Stimulated activated effector memory CD8-positive, alpha-beta T cell treated with anti-CD3 and anti-CD28 coated beads, Interleukin-12 subunit alpha, Interleukin-12 subunit beta, amount 100 ng/mL, for 72 hours (primary cell): ENCODE data around the gene MAGI2.
"Not testable (repeated sequence)": the region's sequence is repeated elsewhere in the genome, so short reads cannot be mapped to it uniquely, and the experiment has no call there.

Source experiments
- ATAC-seq: fragments of 150-1000 bp; cut with Tn5 transposase; 2 replicates; pipeline ENCODE4 v1.10.0; 2021
- DNase-seq, 2 donors: peaks; one replicate each; pipeline ENCODE4 v3.0.0; 2021 to 2022; ENCODE audit warnings: low spot score in 2 of 2
- H3K27ac Mint-ChIP-seq: one replicate; pipeline ENCODE4 v1.8.0; 2022; ENCODE audit warnings: mild to moderate bottlenecking, mixed read lengths
- H3K36me3 Mint-ChIP-seq: one replicate; pipeline ENCODE4 v1.8.0; 2022; ENCODE audit warnings: mild to moderate bottlenecking, mixed read lengths
- H3K4me1 Mint-ChIP-seq: one replicate; pipeline ENCODE4 v1.8.0; 2022; ENCODE audit warnings: mixed read lengths
- H3K4me3 Mint-ChIP-seq: one replicate; pipeline ENCODE4 v1.8.0; 2022; ENCODE audit warnings: mild to moderate bottlenecking, mixed read lengths
- H3K9me3 Mint-ChIP-seq: one replicate; pipeline ENCODE4 v1.8.0; 2022; ENCODE audit warnings: mixed read lengths

The MAGI2 gene

DNA sequence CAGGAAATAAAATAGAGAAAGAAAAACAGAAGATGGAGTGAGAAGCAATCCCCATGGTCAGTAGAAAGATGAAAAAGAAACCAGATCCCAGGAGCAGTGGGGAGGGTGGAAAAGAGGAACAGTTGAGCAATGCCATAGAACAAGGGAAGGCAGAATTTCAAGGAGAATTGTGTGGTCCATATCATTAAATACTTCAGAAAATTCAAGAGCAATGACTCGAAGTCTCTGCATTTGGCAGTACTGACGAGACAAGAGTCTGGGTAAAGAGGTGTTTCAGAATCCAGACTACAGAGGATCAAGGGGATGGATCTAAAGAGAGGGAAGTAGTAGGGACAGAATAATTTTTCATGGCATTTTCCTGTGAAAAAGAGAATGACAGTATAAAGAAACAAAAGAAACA lies 1142.3 kb downstream of the MAGI2 start:
- Mint-ChIP-seq H3K9me3 (peaks cover 2% of the 10 kb centered on the region), H3K36me3 (no peaks in the 10 kb centered on the region), H3K4me3 (no peak overlapping the region), H3K27ac (no peak overlapping the region), H3K4me1 (no peaks in the 10 kb centered on the region)
- no peak for ATAC-seq
- DNase-seq, result no peak

DNA sequence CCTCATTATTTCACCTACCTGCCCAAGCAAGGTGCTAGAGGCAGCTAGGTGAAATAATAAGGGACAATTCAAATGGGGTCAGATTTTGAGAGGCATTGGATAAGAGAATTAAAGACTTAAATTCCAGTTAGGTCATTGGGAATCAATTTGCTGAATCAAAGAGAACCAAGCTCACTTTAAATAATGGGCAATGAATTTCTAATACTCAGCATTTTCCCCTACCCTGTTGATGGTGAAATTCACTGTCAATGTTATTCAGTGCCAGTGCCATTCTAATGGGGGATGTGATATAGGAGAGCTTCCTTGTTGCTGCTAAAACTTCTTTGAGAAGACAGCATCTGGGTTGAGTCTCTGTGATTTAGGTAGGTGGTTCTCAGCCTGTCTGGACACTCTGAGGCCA lies 1145.6 kb downstream of the MAGI2 start:
- ATAC-seq (no peak), DNase-seq (no peak)
- Mint-ChIP-seq H3K36me3 (no peaks in the 10 kb centered on the region), H3K27ac (no peak overlapping the region), H3K9me3 (peaks cover 2% of the 10 kb centered on the region), H3K4me1 (no peaks in the 10 kb centered on the region), H3K4me3 (no peak overlapping the region)

DNA sequence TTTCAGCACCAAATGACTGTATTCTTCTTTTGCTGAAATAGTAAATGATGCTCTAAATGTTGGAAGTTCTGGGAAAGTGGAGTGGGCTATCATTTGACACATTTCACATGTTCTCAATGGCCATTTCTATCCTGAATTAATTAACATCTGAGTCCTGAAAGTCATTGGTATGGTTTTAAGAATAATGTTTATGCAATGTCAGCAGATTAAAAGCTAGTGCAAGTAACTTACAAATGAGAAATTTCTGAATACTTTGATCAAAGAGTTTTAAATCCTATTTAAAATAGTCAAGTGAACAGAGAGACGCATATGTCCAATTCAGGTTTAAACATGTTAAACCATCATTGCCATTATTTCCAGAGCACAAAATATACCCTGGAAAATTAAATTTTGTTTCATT lies 1146.8 kb downstream of the MAGI2 start:
- no peak overlapping the region for H3K27ac Mint-ChIP-seq
- no peaks in the 10 kb centered on the region for H3K4me1 Mint-ChIP-seq
- DNase-seq (no peak), ATAC-seq (no peak)
- H3K9me3 Mint-ChIP-seq, result peaks cover 2% of the 10 kb centered on the region
- H3K4me3 Mint-ChIP-seq, result no peak overlapping the region
- H3K36me3 Mint-ChIP-seq, result no peaks in the 10 kb centered on the region

DNA sequence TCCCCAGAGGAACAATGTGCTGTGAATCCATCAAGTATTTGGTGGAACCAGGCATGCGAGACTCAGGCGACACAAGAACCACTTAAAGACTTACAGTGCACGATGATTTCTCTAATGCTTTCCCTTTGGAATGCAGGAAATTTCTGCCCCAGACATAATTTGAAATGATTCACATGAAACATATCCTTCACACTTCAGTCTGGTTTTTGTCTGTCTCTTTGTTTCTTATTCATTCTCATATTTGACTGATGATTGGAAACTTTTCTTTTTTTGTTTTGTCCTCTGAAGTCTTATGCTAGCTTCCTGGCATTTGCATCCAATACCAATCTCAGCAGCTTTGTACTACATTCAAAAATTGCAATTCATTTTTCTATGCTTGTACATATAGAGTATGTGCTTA lies 1152.1 kb downstream of the MAGI2 start:
- H3K4me3 Mint-ChIP-seq, result no peak overlapping the region
- H3K4me1 Mint-ChIP-seq, result no peaks in the 10 kb centered on the region
- H3K9me3 Mint-ChIP-seq, result no peaks in the 10 kb centered on the region
- H3K27ac Mint-ChIP-seq, result no peak overlapping the region
- ATAC-seq (no peak), DNase-seq (no peak)
- H3K36me3 Mint-ChIP-seq, result no peaks in the 10 kb centered on the region

DNA sequence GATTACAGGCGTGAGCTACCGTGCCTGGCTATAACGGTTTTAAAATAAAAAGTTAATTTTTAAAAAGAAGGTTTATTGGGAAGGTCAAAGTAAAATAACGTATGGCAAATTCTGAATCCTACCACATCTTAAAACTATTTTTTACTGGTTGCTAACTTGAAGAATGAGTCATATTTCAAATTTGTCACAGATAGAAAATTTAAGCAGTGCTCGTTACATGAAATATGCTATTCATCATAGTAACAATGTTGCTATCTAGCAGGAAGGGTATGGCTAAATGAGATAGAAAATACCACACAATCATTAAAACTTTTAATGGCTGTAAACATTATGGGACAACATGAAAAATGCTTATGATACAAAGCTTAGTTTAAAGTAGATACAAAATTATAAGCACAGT lies 1154.4 kb downstream of the MAGI2 start:
- Mint-ChIP-seq H3K4me3 (no peak overlapping the region), H3K4me1 (no peaks in the 10 kb centered on the region), H3K27ac (no peak overlapping the region), H3K36me3 (no peaks in the 10 kb centered on the region), H3K9me3 (no peaks in the 10 kb centered on the region)
- no peak for ATAC-seq
- DNase-seq, result no peak

DNA sequence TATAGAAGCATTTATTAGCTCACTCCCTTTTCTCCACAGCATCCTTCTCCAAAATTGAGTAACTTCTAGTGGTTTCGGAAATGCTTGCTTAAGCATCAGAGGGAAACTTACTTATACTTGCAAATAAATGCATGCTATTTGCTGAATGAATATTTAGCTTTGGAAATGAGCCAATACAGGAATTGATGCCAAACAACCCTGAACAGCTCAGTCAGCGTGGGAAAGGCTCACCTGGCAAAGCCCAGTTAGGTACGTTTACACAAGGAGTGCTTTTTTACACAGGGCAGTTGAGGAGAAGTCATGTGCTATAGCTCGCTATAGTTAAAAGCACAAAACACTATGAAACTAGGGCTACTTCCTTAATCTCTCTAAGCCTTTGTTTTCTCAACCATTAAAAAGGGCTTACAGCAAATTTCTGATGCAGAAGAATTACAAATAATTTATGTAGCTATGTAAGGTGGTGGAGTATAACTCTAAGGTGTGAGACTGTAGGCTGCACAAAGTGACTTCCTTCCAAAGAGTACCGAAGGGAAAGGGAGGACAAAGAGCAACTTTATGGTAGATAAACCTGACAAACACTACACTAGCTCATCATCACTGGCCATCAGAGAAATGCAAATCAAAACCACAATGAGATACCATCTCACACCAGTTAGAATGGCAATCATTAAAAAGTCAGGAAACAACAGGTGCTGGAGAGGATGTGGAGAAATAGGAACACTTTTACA lies 1156.7 kb downstream of the MAGI2 start:
- ATAC-seq (no peak), DNase-seq (no peak)
- no peak overlapping the region for H3K27ac Mint-ChIP-seq
- no peaks in the 10 kb centered on the region for H3K36me3 Mint-ChIP-seq
- H3K9me3 Mint-ChIP-seq, result no peaks in the 10 kb centered on the region
- H3K4me1 Mint-ChIP-seq, result no peaks in the 10 kb centered on the region
- H3K4me3 Mint-ChIP-seq, result no peak overlapping the region

DNA sequence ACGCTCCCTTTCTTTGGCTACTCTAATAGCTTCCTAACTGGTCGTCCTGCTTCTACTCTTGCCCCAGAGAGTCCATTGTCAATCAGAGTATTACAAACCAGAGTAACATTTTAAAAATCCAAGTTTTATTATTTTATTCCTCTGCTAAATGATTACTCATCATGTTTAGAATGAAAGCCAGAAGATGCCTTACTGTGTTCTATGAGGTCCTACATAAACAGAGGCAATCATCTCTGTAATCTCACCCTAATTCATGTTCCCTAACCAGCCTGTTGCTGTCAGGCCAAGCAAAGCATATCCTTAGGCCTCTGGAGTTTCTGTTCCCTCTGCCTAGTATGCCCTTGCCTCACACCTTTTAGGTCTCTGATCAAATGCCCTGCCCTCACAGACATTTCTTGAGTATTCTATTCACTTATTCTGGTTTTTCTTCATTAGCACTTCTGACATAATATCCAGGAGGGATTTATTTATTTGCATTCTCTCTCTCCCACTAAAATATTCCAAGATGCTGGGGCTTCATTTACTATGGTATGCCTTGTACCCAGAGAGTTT lies 1157.3 kb downstream of the MAGI2 start:
- ATAC-seq (no peak), DNase-seq (no peak)
- Mint-ChIP-seq H3K4me3 (no peak overlapping the region), H3K4me1 (no peaks in the 10 kb centered on the region), H3K36me3 (no peaks in the 10 kb centered on the region), H3K9me3 (no peaks in the 10 kb centered on the region), H3K27ac (no peak overlapping the region)

DNA sequence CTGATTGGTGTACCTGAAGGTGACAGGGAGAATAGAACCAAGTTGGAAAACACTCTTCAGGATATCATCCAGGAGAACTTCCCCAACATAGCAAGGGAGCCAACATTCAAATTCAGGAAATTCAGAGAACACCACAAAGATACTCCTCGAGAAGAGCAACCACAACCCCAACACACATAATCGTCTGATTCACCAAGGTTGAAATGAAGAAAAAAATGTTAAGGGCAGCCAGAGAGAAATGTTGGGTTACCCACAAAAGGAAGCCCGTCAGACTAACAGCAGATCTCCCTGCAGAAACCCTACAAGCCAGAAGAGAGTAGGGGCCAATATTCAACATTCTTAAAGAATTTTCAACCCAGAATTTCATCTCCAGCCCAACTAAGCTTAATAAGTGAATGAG lies 1164.0 kb downstream of the MAGI2 start:
- H3K27ac Mint-ChIP-seq, H3K4me1 Mint-ChIP-seq: not testable (repeated sequence)

DNA sequence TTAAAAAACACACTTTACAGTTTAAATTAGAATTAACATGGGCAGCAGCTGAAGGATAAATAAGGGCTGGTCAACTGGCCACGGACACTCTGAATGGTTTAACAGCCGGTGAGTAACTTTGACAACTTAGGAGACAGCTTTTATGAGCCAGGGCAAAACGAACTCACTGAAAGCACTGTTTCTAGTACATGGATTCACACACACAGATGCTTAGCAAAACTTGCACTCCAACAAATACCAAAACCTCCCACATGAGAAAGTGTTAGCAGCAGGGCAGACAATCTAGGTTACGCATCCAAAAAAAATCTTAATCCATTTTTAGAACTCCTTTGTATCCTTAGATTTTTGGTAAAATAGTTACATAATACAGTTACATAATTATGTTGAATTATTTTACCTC lies 1168.5 kb downstream of the MAGI2 start:
- H3K4me1 Mint-ChIP-seq, result no peaks in the 10 kb centered on the region
- no peak for DNase-seq
- H3K4me3 Mint-ChIP-seq, result no peak overlapping the region
- H3K9me3 Mint-ChIP-seq, result peaks cover 7% of the 10 kb centered on the region
- no peak overlapping the region for H3K27ac Mint-ChIP-seq
- no peaks in the 10 kb centered on the region for H3K36me3 Mint-ChIP-seq
- no peak for ATAC-seq

More for the DNA sequence above, 1164.0 kb downstream of the MAGI2 start:
- not testable (repeated sequence) for DNase-seq, H3K36me3 Mint-ChIP-seq, ATAC-seq, H3K9me3 Mint-ChIP-seq, H3K4me3 Mint-ChIP-seq

DNA sequence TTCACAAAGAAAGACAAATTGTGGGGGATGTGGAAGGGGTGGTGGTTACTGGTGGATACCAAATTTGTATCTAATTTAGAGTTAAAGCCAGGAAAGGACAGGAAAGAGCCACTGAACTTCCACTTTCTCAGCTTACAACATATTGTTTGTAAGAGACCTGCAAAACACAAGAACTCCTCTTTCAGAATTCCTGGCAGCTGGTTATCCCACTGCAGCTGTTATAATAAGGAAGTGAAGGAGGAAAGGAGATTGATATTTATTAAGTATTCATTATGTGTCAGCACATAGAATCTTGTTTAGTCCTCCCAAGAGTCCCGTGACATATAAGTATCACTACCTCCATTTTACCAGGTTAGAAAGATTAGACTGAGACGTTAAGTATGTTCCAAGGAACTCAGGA lies 1173.2 kb downstream of the MAGI2 start:
- no peak for DNase-seq
- Mint-ChIP-seq H3K36me3 (no peaks in the 10 kb centered on the region), H3K9me3 (peaks cover 3% of the 10 kb centered on the region), H3K27ac (no peak overlapping the region), H3K4me3 (no peak overlapping the region), H3K4me1 (no peaks in the 10 kb centered on the region)
- no peak for ATAC-seq

DNA sequence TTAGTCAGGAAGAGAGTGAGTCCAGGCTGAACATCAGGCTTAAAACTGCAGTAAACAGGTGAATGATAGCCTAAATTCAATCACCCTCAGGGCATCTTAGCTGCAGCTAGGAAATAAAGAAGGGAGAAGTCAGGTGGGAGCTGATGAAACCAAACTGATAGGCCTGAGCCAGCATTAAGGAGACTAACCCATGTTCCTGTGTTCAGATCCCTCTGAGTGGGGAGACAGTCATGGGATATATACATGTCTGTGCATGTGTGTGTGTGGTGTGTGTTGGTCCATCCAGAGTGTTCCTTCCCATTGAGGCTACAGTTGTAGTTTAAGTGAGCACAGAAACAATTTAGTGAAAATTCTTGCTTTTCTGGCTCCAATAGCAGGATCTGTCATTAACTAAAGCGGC lies 1174.0 kb downstream of the MAGI2 start:
- no peak overlapping the region for H3K27ac Mint-ChIP-seq
- no peak for ATAC-seq
- peaks cover 3% of the 10 kb centered on the region for H3K9me3 Mint-ChIP-seq
- H3K4me1 Mint-ChIP-seq, result no peaks in the 10 kb centered on the region
- DNase-seq, result no peak
- no peaks in the 10 kb centered on the region for H3K36me3 Mint-ChIP-seq
- H3K4me3 Mint-ChIP-seq, result no peak overlapping the region

DNA sequence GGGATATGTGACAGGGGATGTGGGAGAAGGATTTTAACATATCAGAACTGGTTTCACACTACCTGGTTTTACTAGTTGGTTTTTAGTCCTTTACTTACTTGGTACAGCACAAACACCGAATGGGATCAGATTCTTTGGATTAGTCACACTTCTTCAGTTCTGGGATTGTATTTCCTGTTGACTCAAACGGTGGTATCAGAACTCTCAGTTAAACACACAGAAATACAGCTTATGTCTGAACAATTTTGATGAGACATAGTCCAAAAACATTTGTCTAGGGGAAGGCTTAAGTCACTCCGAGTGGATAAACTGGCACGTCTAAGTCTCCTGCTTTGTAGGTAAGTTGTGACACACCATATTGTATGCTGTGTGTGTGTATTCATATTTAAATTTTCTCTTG lies 1174.4 kb downstream of the MAGI2 start:
- no peak overlapping the region for H3K4me3 Mint-ChIP-seq
- no peaks in the 10 kb centered on the region for H3K4me1 Mint-ChIP-seq
- ATAC-seq (no peak), DNase-seq (no peak)
- H3K27ac Mint-ChIP-seq, result no peak overlapping the region
- H3K36me3 Mint-ChIP-seq, result no peaks in the 10 kb centered on the region
- peaks cover 3% of the 10 kb centered on the region for H3K9me3 Mint-ChIP-seq

DNA sequence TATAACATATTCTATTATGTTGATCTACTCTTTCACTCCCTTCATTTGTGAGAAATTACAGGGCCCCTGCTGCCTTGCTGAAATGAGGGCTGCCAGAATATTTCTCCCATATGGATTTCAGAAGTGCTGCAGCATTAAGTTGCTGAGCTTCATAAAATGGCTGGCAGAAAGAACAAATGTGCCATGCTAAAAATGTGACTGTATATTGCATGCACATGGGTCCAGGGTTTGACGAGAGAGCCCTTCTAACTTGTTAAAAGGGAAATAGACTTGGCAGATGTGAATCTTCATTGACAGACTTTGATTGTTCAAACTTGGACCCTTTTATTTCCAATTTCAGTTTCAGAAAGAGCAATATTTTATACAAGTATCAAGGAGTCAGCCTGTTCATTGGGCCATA lies 1186.3 kb downstream of the MAGI2 start:
- H3K4me3 Mint-ChIP-seq, result no peak overlapping the region
- DNase-seq, result no peak
- peaks cover under 1% of the 10 kb centered on the region for H3K9me3 Mint-ChIP-seq
- no peaks in the 10 kb centered on the region for H3K4me1 Mint-ChIP-seq
- H3K27ac Mint-ChIP-seq, result no peak overlapping the region
- H3K36me3 Mint-ChIP-seq, result no peaks in the 10 kb centered on the region
- ATAC-seq, result no peak

DNA sequence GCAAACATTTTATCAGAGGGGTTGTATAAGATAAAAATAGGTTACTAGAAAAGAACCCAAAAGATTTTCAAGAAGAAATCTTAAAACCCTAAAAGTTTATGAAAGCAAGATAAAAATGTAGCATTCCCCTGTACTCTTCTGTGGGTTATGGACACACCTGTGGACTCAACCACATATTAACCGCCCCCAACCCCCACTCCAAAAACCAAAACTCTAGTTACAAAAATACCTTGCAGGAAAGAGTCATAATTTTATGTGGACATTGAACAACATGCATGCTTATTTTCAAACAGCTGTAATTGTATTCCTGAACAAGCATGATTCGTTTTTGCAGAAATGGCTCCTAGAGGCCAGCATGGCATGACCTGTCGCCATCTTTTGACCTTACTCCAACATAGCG lies 1188.0 kb downstream of the MAGI2 start:
- no peak overlapping the region for H3K27ac Mint-ChIP-seq
- H3K4me1 Mint-ChIP-seq, result no peaks in the 10 kb centered on the region
- H3K4me3 Mint-ChIP-seq, result no peak overlapping the region
- ATAC-seq, result no peak
- DNase-seq, result no peak
- no peaks in the 10 kb centered on the region for H3K36me3 Mint-ChIP-seq
- H3K9me3 Mint-ChIP-seq, result no peaks in the 10 kb centered on the region

DNA sequence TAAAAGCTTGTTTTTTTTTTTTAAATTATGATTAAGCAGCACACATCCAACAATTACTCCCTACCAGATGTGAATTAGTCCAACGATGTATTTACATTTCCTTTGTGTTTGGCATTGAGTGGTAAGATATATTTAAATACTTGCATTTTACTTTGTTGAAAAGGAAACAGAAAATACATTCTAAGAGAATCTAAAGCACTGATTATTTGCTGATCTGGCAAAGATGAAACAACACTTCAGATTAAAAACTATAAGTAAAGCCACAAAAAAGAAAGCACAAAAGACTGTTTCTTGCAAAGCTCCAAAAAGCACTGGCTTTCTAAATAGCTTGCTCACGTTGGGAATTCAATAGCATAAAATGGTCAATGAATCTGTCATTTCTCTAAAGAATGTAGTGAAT lies 1188.4 kb downstream of the MAGI2 start:
- Mint-ChIP-seq H3K27ac (no peak overlapping the region), H3K4me3 (no peak overlapping the region), H3K36me3 (no peaks in the 10 kb centered on the region), H3K9me3 (no peaks in the 10 kb centered on the region), H3K4me1 (no peaks in the 10 kb centered on the region)
- DNase-seq (no peak), ATAC-seq (no peak)

DNA sequence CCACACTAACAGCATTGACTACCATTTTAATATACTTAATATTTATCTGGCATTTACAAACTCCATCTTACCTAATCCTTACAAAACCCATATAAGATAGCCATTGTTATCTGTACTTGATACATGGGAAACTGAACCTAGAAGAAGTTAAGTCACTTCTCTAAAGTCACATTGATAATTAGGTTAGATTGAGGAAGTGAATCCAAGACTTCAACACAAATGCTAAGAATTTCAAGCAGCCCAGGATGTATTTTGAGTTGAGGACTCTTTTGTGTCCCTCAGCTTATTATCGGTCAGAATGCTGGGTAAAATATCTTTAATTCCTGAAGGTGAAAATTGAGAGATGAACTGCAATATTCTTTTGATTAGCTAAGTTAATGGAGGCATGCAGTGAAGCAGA lies 1189.4 kb downstream of the MAGI2 start:
- H3K27ac Mint-ChIP-seq, result no peak overlapping the region
- ATAC-seq, result no peak
- no peaks in the 10 kb centered on the region for H3K4me1 Mint-ChIP-seq
- no peak for DNase-seq
- H3K36me3 Mint-ChIP-seq, result no peaks in the 10 kb centered on the region
- H3K4me3 Mint-ChIP-seq, result no peak overlapping the region
- H3K9me3 Mint-ChIP-seq, result no peaks in the 10 kb centered on the region

DNA sequence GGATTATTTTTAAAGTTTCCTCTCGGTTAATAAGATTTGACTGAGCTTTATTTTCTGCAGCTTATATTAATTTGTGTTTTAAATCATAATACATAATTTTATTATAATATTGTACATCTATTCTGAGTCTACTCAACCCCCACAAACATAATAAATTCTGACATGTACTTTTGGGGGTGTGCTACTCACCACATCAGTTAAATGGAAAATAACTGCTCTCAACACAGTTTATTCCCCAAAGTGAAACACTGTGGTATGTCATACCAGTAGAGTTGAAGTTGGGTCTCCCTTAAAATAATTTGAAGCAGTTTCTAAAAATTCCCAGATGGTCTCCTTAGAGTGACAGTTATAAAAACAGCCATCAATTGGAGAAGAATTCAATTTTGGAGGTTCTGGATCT lies 1191.7 kb downstream of the MAGI2 start:
- no peaks in the 10 kb centered on the region for H3K4me1 Mint-ChIP-seq
- DNase-seq (no peak), ATAC-seq (no peak)
- no peak overlapping the region for H3K4me3 Mint-ChIP-seq
- no peaks in the 10 kb centered on the region for H3K36me3 Mint-ChIP-seq
- H3K27ac Mint-ChIP-seq, result no peak overlapping the region
- no peaks in the 10 kb centered on the region for H3K9me3 Mint-ChIP-seq
